GM12878 (cell line): ENCODE results near the gene SPATA22. TPM values are rescaled to one million over a fixed set of nuclear protein-coding genes. Genes with fewer than 3 reads are reported as not detected.
A peak's percentile ranks its signal among the peaks of the same experiment; 100 is the strongest.

Experiments used
- ATAC-seq: fragments of 200-7000 bp; cut with Tn5 transposase; 3 replicates; pipeline ENCODE4 v1.9.1; 2020; ENCODE audit warnings: mild to moderate bottlenecking, moderate library complexity
- BruUV-seq: library from RNA; stranded (reverse); fragments of 400-500 nt; replicated peaks from 2 replicates; lab custom pipeline; 2021; lab: Mats Ljungman, UMichigan
- CTCF ChIA-PET: fragments of 300-600 bp; sonication (Branson Sonifier 250); formaldehyde crosslinking; extraction: SDS; loops from one replicate; lab custom pipeline; 2021; ENCODE audit warnings: inconsistent platforms; lab: Yijun Ruan, JAX
- POLR2A ChIA-PET: fragments of 350-600 bp; formaldehyde crosslinking; extraction: SDS; loops from one replicate; lab custom pipeline; 2021; ENCODE audit warnings: inconsistent platforms; lab: Charles Lee
- RAD21 ChIA-PET: fragments of 300-600 bp; sonication (Branson Sonifier 250); formaldehyde crosslinking; loops from one replicate; lab custom pipeline; 2023; ENCODE audit warnings: antibody characterized with exemption; ENCODE audit not compliant: unreplicated experiment; lab: Charles Lee
- SMC1A ChIA-PET: fragments of 300-600 bp; sonication (Branson Sonifier 250); formaldehyde crosslinking; loops from one replicate; lab custom pipeline; 2023; ENCODE audit not compliant: unreplicated experiment, uncharacterized antibody; lab: Charles Lee
- DNase-seq: peaks from one replicate; pipeline ENCODE4 v3.0.0-alpha.2; 2011; ENCODE audit warnings: low read depth, low spot score
- FAIRE-seq: peaks from 3 replicates; lab custom pipeline; 2011; peaks lifted over from hg19 to GRCh38; lab: Jason Lieb, UNC
- H2AFZ ChIP-seq: 2 replicates; pipeline ENCODE4 v1.6.0; 2011; ENCODE audit warnings: low read depth, low read length, control low read depth; ENCODE audit not compliant: control insufficient read depth
- H3K27ac ChIP-seq: 2 replicates; pipeline ENCODE4 v1.5.1; 2011; ENCODE audit warnings: control low read depth; ENCODE audit not compliant: control insufficient read depth, insufficient read depth
- H3K27me3 ChIP-seq, 2 experiments: replicated peaks in 1 of 2; 2 replicates each; pipeline versions ENCODE4 v1.6.0 to v1.6.1; 2011; ENCODE audit warnings: low read length in 1 of 2; ENCODE audit not compliant: control insufficient read depth in 2 of 2, insufficient read depth in 2 of 2
- H3K36me3 ChIP-seq, 2 experiments: 2 replicates each; pipeline ENCODE4 v1.5.1; 2011; ENCODE audit warnings: low read length in 1 of 2; ENCODE audit not compliant: control insufficient read depth in 2 of 2, insufficient read depth in 2 of 2
- H3K4me1 ChIP-seq: 2 replicates; pipeline ENCODE4 v1.6.1; 2011; ENCODE audit warnings: mild to moderate bottlenecking, low read length, moderate library complexity, mixed read lengths; ENCODE audit not compliant: control insufficient read depth, insufficient read depth
- H3K4me2 ChIP-seq: 2 replicates; pipeline ENCODE4 v1.6.0; 2011; ENCODE audit warnings: control low read depth; ENCODE audit not compliant: control insufficient read depth, insufficient read depth
- H3K4me3 ChIP-seq: fragments of 200-600 bp; sonication (generic); 2 replicates; pipeline ENCODE4 v1.5.1; 2016
- H3K79me2 ChIP-seq: 2 replicates; pipeline ENCODE4 v1.6.0; 2011; ENCODE audit warnings: low read length; ENCODE audit not compliant: control insufficient read depth, insufficient read depth
- H3K9ac ChIP-seq: 2 replicates; pipeline ENCODE4 v1.8.0; 2011; ENCODE audit warnings: low read length, control low read depth, mixed read lengths; ENCODE audit not compliant: control insufficient read depth, insufficient read depth
- H3K9me3 ChIP-seq: replicated peaks from 3 replicates; pipeline ENCODE4 v1.5.1; 2011; ENCODE audit warnings: mild to moderate bottlenecking, low read length; ENCODE audit not compliant: control insufficient read depth, insufficient read depth
- H4K20me1 ChIP-seq: 2 replicates; pipeline ENCODE4 v1.6.0; 2011; ENCODE audit not compliant: control insufficient read depth, insufficient read depth
- CTCF ChIP-seq, 3 experiments: IDR thresholded peaks in 2 of 3; conservative IDR thresholded peaks in 1 of 3; 2 replicates each; pipeline ENCODE4 v1.5.1; 2011; ENCODE audit warnings: low read depth in 3 of 3, low read length in 3 of 3, mild to moderate bottlenecking in 3 of 3, control low read depth in 2 of 3, moderate library complexity in 2 of 3, inconsistent platforms in 1 of 3, mixed read lengths in 1 of 3; ENCODE audit not compliant: control insufficient read depth in 2 of 3, insufficient read depth in 1 of 3; ENCODE audit errors: extremely low read depth in 1 of 3
- E2F4 ChIP-seq: IDR thresholded peaks from 2 replicates; pipeline ENCODE4 v1.6.1; 2012; ENCODE audit warnings: low read depth, low read length, improper control_type of control experiment
- HDAC2 ChIP-seq: fragments of 200-600 bp; sonication (generic); IDR thresholded peaks from 2 replicates; pipeline ENCODE4 v1.6.1; 2017
- NFIC ChIP-seq: IDR thresholded peaks from 2 replicates; pipeline ENCODE4 v1.6.1; 2012; ENCODE audit warnings: low read depth, mild to moderate bottlenecking, inconsistent platforms, low read length, moderate library complexity
- PML ChIP-seq: IDR thresholded peaks from 2 replicates; pipeline ENCODE4 v1.6.1; 2012; ENCODE audit warnings: low read length, inconsistent platforms
- POLR2AphosphoS5 ChIP-seq: IDR thresholded peaks from 2 replicates; pipeline ENCODE4 v1.6.1; 2011; ENCODE audit warnings: mild to moderate bottlenecking, low read length, inconsistent platforms
- RAD21 ChIP-seq: IDR thresholded peaks from 2 replicates; pipeline ENCODE4 v1.6.1; 2011; ENCODE audit warnings: mild to moderate bottlenecking, low read depth, low read length, moderate library complexity; ENCODE audit not compliant: insufficient read depth
- RB1 ChIP-seq: fragments of 450-650 bp; formaldehyde crosslinking; IDR thresholded peaks from 2 replicates; pipeline ENCODE4 v1.6.1; 2017; ENCODE audit warnings: mild to moderate bottlenecking, borderline replicate concordance
- ZNF687 ChIP-seq: fragments of 450-650 bp; IDR thresholded peaks from 2 replicates; pipeline ENCODE4 v1.6.1; 2017; ENCODE audit warnings: mild to moderate bottlenecking, moderate library complexity
- whole genome bisulfite sequencing: methylation state at CpG from one replicate; pipeline ENCODE4 v1.1.6; 2016; ENCODE audit warnings: low lambda C conversion rate; ENCODE audit not compliant: insufficient replicate concordance, insufficient coverage; ENCODE audit errors: missing lambda C conversion rate; 5-methylcytosine and 5-hydroxymethylcytosine counted together
- in situ Hi-C: fragments of 300-500 bp; cut with MboI; formaldehyde crosslinking; loops from 9 replicates; pipeline ENCODE4 v1.14.3; 2018; ENCODE audit warnings: mixed read lengths
- intact Hi-C: fragments of 100-400 bp; cut with micrococcal nuclease; formaldehyde crosslinking; loops from one replicate; pipeline ENCODE4 v1.14.2; 2022; ENCODE audit not compliant: unreplicated experiment
- polyA plus RNA-seq, 11 experiments: library from polyadenylated mRNA; depleted of rRNA in 4 of 11; unstranded in 6 of 11; stranded (reverse) in 5 of 11; fragments of >200 nt; fragmentation: Nextera tagmentation in 4 of 11; fragmentation: Illumina TruSeq in 1 of 11; extraction: Ambion mirVana in 4 of 11; extraction: Trizol in 1 of 11; gene quantifications; 1 replicate in 1 of 11; 2 replicates in 10 of 11; pipeline versions ENCODE4 v1.2.1 to v1.2.3, GENCODE V29; 2011 to 2016; ENCODE audit warnings: inconsistent platforms in 2 of 11, missing spikeins in 2 of 11, low read depth in 1 of 11
- total RNA-seq, 4 experiments: library from RNA; depleted of rRNA in 3 of 4; stranded (reverse); fragments of >200 nt in 3 of 4; fragmentation: Illumina TruSeq in 1 of 4; extraction: Trizol in 1 of 4; gene quantifications; 2 replicates each; pipeline versions ENCODE4 v1.2.1 to v1.2.3, GENCODE V29; 2013 to 2021

SPATA22 gene
- total and polyA plus RNA-seq, 10 of the 15 experiments (the other 5 are each of a cell fraction or from before 2014, with no cell fraction given) = not detected

GRCh38 chr17:3447625-3448024, 24.0 kb downstream of the SPATA22 start:
- Histone ChIP-seq H3K27ac (no peak overlapping the region), H3K36me3 (no peaks in the 10 kb centered on the region), H3K4me1 (no peaks in the 10 kb centered on the region), H3K9ac (no peak overlapping the region), H4K20me1 (no peaks in the 10 kb centered on the region), H3K79me2 (no peaks in the 10 kb centered on the region), H3K9me3 (no peaks in the 10 kb centered on the region), H3K4me3 (no peak overlapping the region), H3K27me3 (no peaks in the 10 kb centered on the region), H3K4me2 (no peak overlapping the region), H2AFZ (no peak overlapping the region)
- ChIA-PET CTCF (no interaction called here), RAD21 (no interaction called here), POLR2A (no interaction called here), SMC1A (no interaction called here)
- ATAC-seq (peak; percentile 55; the same call in 2 of the 3 replicates), FAIRE-seq (peak; percentile 69), DNase-seq (no peak)
- WGBS = 12% methylated on average over 2 of the region's 2 CpGs
- BruUV-seq = no TSS peak
- intact Hi-C loops = no loop called here
- in situ Hi-C loops = no loop called here
- no peak for TF ChIP-seq PML
- TF ChIP-seq CTCF (IDR thresholded peaks at IDR 0.05 in 2 of 3, conservative IDR thresholded peaks at IDR 0.05 in 1 of 3; ENCODE audit: control insufficient read depth in 2 of 3, extremely low read depth in 1 of 3, insufficient read depth in 1 of 3, low read depth in 3 of 3, low read length in 3 of 3) = peak; percentile 21 to 41 (median 28); a peak in 3 of 6 replicates
- no peak for TF ChIP-seq RB1
- TF ChIP-seq ZNF687 = no peak
- no peak for TF ChIP-seq POLR2AphosphoS5
- TF ChIP-seq NFIC = no peak
- TF ChIP-seq RAD21 = peak; percentile 46
- no peak for TF ChIP-seq HDAC2
- no peak for TF ChIP-seq E2F4
